ENCODE results near the gene SLC6A4. TPM values are rescaled to one million over a fixed set of nuclear protein-coding genes. Genes with fewer than 3 reads are reported as not detected.

The SLC6A4 gene
- total RNA-seq, 1 donor from 2014 or later = 140 TPM

DNA sequence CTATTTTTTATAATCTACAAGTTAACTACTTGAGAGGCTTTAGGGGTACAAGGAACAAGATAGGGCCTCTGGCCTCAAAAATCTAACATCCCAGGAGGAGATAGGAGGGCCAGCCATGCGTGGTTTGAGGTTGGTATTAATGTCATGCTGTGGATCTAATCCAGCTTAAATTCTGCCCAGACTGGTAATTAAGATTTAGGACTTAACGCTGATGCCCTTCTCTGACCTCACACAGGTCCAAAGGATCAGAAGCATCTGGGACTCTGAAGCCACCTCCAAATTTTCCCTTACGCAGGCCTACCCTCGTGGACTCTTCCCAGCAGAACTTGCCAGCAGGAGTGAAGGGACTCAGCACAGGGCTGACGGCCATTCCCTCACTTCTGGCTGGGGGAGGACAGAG lies 15.1 kb downstream of the SLC6A4 start:
- TF ChIP-seq, protein P1, sequence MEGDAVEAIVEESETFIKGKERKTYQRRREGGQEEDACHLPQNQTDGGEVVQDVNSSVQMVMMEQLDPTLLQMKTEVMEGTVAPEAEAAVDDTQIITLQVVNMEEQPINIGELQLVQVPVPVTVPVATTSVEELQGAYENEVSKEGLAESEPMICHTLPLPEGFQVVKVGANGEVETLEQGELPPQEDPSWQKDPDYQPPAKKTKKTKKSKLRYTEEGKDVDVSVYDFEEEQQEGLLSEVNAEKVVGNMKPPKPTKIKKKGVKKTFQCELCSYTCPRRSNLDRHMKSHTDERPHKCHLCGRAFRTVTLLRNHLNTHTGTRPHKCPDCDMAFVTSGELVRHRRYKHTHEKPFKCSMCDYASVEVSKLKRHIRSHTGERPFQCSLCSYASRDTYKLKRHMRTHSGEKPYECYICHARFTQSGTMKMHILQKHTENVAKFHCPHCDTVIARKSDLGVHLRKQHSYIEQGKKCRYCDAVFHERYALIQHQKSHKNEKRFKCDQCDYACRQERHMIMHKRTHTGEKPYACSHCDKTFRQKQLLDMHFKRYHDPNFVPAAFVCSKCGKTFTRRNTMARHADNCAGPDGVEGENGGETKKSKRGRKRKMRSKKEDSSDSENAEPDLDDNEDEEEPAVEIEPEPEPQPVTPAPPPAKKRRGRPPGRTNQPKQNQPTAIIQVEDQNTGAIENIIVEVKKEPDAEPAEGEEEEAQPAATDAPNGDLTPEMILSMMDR (IDR thresholded peaks at IDR 0.05) = no peak
- DNase-seq (no peak), ATAC-seq (no peak)
- Histone ChIP-seq H3K36me3 (peaks cover under 1% of the 10 kb centered on the region), H3K27me3 (ENCODE audit: low read depth) (no peaks in the 10 kb centered on the region), H3K4me3 (no peak overlapping the region), H3K27ac (no peak overlapping the region), H3K9me3 (no peaks in the 10 kb centered on the region), H3K4me1 (no peaks in the 10 kb centered on the region)
- intact Hi-C loops (cut with DNase I) = no loop called here

DNA sequence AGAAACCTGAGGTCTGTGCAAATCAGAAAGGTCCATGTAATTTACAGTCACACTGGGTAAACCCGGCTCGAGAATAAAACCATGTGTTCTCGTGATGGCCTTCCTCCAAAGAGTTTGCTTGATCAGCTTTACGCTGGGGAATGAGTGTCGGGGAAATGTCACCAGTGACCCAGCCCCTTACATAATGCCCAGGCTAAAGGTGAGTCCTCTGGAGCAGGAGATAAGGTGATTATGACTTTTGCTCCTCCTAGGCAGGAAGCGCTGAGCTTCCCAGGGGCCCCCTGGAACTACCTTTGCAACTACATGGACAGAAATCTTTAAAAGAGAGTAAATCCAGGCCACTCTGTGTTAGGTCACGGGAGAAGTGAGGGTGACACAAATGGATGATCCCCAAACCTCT lies 15.7 kb downstream of the SLC6A4 start:
- no peak for ATAC-seq
- no peak for DNase-seq
- H3K4me1 ChIP-seq = no peaks in the 10 kb centered on the region
- no peak overlapping the region for H3K27ac ChIP-seq
- intact Hi-C loops (cut with DNase I) = no loop called here
- H3K36me3 ChIP-seq = peaks cover 4% of the 10 kb centered on the region
- TF ChIP-seq, protein P1 (IDR thresholded peaks at IDR 0.05) = no peak
- no peak overlapping the region for H3K4me3 ChIP-seq
- H3K9me3 ChIP-seq = no peaks in the 10 kb centered on the region
- H3K27me3 ChIP-seq (ENCODE audit: low read depth) = no peaks in the 10 kb centered on the region

DNA sequence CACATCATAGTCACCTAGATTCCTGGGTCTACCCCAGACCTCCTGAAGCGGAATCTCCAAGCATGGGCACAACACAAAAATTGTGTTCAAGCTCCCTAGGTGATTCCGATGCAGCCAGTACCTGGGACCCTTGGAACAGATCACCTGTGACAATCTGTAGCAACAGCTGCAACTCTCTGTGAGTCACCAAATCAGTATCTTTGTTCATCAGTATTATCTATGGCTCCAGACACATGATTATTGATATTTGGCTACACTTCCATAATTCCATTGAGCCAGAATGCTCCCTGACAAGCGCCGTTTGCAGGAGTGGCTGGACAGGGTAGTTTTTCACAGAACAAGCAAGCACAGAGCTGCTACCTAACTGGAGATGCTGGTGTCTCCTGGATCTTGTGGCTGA lies 16.2 kb downstream of the SLC6A4 start:
- DNase-seq = no peak
- no peaks in the 10 kb centered on the region for H3K9me3 ChIP-seq
- TF ChIP-seq, protein P1 (IDR thresholded peaks at IDR 0.05) = no peak
- H3K27ac ChIP-seq = no peak overlapping the region
- H3K36me3 ChIP-seq = peaks cover 4% of the 10 kb centered on the region
- intact Hi-C loops (cut with DNase I) = no loop called here
- no peaks in the 10 kb centered on the region for H3K4me1 ChIP-seq
- no peak overlapping the region for H3K4me3 ChIP-seq
- no peaks in the 10 kb centered on the region for H3K27me3 ChIP-seq (ENCODE audit: low read depth)
- ATAC-seq = no peak

DNA sequence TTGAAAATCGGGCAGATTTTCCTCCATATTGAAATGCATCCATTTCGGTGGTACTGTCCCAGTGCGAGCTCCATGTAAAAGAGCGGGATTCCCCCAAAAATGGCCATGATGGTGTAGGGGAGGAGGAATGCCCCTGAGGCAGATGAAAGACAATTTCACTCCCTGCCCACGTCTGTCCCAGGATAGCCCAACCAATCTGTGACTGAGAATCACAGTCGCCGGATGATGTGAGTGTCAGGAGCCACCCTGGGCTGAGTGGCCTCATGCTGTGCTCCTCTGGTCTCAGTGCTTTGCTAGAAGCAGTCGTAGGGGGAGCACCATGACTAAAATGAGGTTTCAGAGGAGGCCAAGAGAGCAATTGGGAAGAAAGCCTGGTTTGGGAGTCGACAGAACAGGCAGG lies 16.7 kb downstream of the SLC6A4 start:
- no peak for ATAC-seq
- H3K36me3 ChIP-seq = peaks cover 4% of the 10 kb centered on the region
- no peaks in the 10 kb centered on the region for H3K9me3 ChIP-seq
- no peak overlapping the region for H3K27ac ChIP-seq
- intact Hi-C loops (cut with DNase I) = no loop called here
- no peak overlapping the region for H3K4me3 ChIP-seq
- no peaks in the 10 kb centered on the region for H3K27me3 ChIP-seq (ENCODE audit: low read depth)
- no peak for DNase-seq
- no peaks in the 10 kb centered on the region for H3K4me1 ChIP-seq
- TF ChIP-seq, protein P1 (IDR thresholded peaks at IDR 0.05) = no peak

DNA sequence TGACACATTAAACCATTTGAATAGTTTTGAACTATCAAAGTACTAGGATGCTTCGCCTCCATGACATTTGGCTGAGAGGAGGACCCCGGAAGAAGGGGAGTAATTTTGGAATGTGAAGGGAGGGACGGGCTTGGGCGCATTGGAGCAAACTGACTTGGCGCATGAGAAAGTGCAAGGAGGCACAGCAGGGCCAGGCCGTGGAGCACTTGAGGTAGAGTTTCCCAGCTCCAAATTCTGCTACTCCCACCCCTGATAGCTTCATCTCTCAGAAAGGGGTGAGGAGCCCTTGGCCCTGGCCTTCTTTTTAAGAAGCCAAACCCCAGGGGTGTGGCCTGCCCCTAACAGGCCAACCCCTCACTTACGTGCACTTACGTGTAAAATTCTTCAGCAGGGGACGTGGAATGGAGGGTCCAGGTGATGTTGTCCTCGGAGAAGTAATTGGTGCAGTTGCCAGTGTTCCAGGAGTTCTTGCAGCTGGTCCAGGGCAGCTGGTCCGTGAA lies 17.7 kb downstream of the SLC6A4 start:
- Histone ChIP-seq H3K27ac (no peak overlapping the region), H3K36me3 (peaks cover 4% of the 10 kb centered on the region), H3K9me3 (no peaks in the 10 kb centered on the region), H3K4me1 (no peaks in the 10 kb centered on the region), H3K4me3 (no peak overlapping the region), H3K27me3 (ENCODE audit: low read depth) (no peaks in the 10 kb centered on the region)
- TF ChIP-seq, protein P1 (IDR thresholded peaks at IDR 0.05) = no peak
- ATAC-seq (no peak), DNase-seq (no peak)
- intact Hi-C loops (cut with DNase I) = no loop called here

DNA sequence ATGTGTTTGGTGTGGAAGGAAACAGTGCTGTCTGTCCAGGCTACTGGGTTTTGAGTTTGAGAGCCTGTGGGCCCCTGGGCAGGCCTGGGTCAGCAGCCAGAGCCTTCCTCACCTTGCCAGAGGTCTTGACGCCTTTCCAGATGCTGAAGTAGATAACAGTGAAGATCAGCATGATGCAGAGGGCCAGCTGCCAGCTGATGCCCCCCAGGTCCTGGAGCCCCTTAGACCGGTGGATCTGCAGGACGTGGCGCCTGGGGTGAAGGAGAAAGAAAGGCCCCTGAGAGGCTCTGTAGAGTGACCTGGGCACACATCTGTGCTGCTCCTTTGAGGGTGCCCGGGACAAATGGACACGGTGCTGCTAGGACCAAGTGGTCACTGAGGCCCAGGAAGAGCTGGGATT lies 18.4 kb downstream of the SLC6A4 start:
- peaks cover 4% of the 10 kb centered on the region for H3K36me3 ChIP-seq
- H3K27me3 ChIP-seq (ENCODE audit: low read depth) = no peaks in the 10 kb centered on the region
- no peak overlapping the region for H3K4me3 ChIP-seq
- no peaks in the 10 kb centered on the region for H3K9me3 ChIP-seq
- H3K4me1 ChIP-seq = no peaks in the 10 kb centered on the region
- TF ChIP-seq, protein P1 (IDR thresholded peaks at IDR 0.05) = no peak
- no peak for DNase-seq
- H3K27ac ChIP-seq = no peak overlapping the region
- no peak for ATAC-seq
- intact Hi-C loops (cut with DNase I) = no loop called here
